KMS-11 (cell line): ENCODE data around the gene FER.

Experiments used
- H2AFZ ChIP-seq: fragments of 200-600 bp; sonication (generic); 2 replicates; pipeline ENCODE4 v1.6.1; 2016; ENCODE audit warnings: antibody characterized with exemption, mixed run types, low read depth
- H3K27ac ChIP-seq: fragments of 200-600 bp; sonication (generic); 2 replicates; pipeline ENCODE4 v1.6.1; 2016; ENCODE audit warnings: mild to moderate bottlenecking, mixed run types
- H3K27me3 ChIP-seq: fragments of 200-600 bp; sonication (generic); 2 replicates; pipeline ENCODE4 v1.6.1; 2017; ENCODE audit warnings: mild to moderate bottlenecking, low read depth, mixed run types, moderate library complexity; ENCODE audit not compliant: insufficient read depth
- H3K36me3 ChIP-seq: fragments of 200-600 bp; sonication (generic); 2 replicates; pipeline ENCODE4 v1.6.1; 2017; ENCODE audit warnings: mild to moderate bottlenecking, mixed run types; ENCODE audit not compliant: insufficient read depth
- H3K4me1 ChIP-seq: fragments of 200-600 bp; sonication (generic); 2 replicates; pipeline ENCODE4 v1.6.1; 2016; ENCODE audit warnings: mild to moderate bottlenecking, low read depth, mixed run types; ENCODE audit not compliant: poor library complexity, severe bottlenecking
- H3K4me2 ChIP-seq: fragments of 200-600 bp; sonication (generic); 2 replicates; pipeline ENCODE4 v1.7.0; 2016; ENCODE audit warnings: mild to moderate bottlenecking, mixed run types
- H3K4me3 ChIP-seq: fragments of 200-600 bp; sonication (generic); IDR thresholded peaks from 2 replicates; pipeline ENCODE4 v1.6.1; 2017; ENCODE audit warnings: low read depth, low read length, mixed read lengths; ENCODE audit not compliant: insufficient read depth
- H3K79me2 ChIP-seq: fragments of 200-600 bp; sonication (generic); 2 replicates; pipeline ENCODE4 v1.6.1; 2016; ENCODE audit warnings: low read depth, mixed run types; ENCODE audit not compliant: insufficient read depth
- H3K9ac ChIP-seq: fragments of 200-600 bp; sonication (generic); 2 replicates; pipeline ENCODE4 v1.6.1; 2016; ENCODE audit warnings: mild to moderate bottlenecking, mixed run types
- H4K20me1 ChIP-seq: fragments of 200-600 bp; sonication (generic); 2 replicates; pipeline ENCODE4 v1.6.1; 2016; ENCODE audit warnings: mild to moderate bottlenecking, mixed run types; ENCODE audit not compliant: insufficient read depth
- TF ChIP-seq, protein P1 (sequence below): fragments of 200-600 bp; sonication (generic); conservative IDR thresholded peaks from 2 replicates; pipeline ENCODE4 v1.6.1; 2017; ENCODE audit warnings: low read depth, mild to moderate bottlenecking, antibody characterized with exemption, low read length, moderate library complexity, mixed read lengths

The FER gene

DNA sequence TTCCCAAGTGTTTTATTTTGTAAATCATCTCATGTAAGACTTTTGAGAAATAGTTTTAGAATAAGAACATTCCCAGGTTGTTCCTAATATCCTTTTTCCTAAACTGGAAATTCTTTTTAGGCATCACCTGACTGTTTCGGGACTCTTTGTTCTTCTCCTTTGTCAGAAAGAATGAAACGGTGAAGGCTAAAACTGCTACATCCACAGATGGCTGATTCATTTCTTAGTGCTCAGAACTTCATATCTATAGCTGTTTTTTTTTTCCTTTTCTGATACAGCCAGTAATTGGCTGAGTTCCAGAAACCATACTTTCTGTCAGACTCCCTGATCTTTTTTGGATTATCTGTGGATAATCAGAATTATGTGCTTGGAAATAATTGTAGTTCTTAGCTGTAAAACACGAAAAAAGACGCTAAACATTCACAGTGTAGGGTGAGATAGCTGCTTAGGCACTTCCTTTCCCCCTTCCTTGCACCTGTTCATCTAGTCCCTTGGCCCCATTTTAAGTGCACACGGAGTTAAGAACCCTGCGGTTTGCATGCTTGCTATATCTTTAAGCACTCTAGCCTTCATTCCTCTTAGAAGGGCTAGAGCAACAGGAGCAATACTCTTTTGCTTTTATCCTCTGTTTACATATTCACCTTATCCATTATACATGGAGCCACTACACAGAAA is 378.2 kb downstream of the FER start:
- Histone ChIP-seq H3K27ac (no peak overlapping the region), H3K9ac (no peak overlapping the region), H3K4me3 (no peak overlapping the region), H3K79me2 (no peaks in the 10 kb centered on the region; the same call in 1 of the 2 replicates), H3K4me1 (no peaks in the 10 kb centered on the region), H3K36me3 (no peaks in the 10 kb centered on the region), H2AFZ (no peak overlapping the region), H3K4me2 (no peak overlapping the region), H4K20me1 (no peaks in the 10 kb centered on the region), H3K27me3 (no peaks in the 10 kb centered on the region)
- TF ChIP-seq, protein P1, sequence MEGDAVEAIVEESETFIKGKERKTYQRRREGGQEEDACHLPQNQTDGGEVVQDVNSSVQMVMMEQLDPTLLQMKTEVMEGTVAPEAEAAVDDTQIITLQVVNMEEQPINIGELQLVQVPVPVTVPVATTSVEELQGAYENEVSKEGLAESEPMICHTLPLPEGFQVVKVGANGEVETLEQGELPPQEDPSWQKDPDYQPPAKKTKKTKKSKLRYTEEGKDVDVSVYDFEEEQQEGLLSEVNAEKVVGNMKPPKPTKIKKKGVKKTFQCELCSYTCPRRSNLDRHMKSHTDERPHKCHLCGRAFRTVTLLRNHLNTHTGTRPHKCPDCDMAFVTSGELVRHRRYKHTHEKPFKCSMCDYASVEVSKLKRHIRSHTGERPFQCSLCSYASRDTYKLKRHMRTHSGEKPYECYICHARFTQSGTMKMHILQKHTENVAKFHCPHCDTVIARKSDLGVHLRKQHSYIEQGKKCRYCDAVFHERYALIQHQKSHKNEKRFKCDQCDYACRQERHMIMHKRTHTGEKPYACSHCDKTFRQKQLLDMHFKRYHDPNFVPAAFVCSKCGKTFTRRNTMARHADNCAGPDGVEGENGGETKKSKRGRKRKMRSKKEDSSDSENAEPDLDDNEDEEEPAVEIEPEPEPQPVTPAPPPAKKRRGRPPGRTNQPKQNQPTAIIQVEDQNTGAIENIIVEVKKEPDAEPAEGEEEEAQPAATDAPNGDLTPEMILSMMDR, result no peak

DNA sequence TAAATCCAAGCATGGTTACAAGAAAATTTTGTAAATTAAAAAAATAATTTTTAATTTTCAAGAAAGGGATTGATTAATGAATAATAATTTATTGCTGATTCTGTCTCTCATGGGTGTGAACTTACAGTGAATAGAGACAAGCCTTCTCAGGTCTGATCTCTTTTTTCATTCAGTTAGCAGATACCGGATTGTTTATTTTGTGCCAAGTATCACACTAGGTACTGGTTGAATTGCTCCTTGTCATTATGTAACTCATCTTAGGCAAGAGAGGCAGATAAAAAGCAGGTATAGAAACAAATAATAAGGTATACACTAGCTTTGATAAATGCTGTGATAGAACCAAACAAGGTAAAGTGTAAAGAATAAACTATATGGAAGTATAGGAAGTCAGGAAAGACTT is 378.8 kb downstream of the FER start:
- no peak overlapping the region for H3K9ac ChIP-seq
- no peak overlapping the region for H3K4me2 ChIP-seq
- H4K20me1 ChIP-seq, result no peaks in the 10 kb centered on the region
- no peaks in the 10 kb centered on the region for H3K4me1 ChIP-seq
- no peak overlapping the region for H2AFZ ChIP-seq
- H3K4me3 ChIP-seq, result no peak overlapping the region
- no peaks in the 10 kb centered on the region for H3K27me3 ChIP-seq
- no peak overlapping the region for H3K27ac ChIP-seq
- TF ChIP-seq, protein P1, result no peak
- H3K36me3 ChIP-seq, result no peaks in the 10 kb centered on the region
- no peaks in the 10 kb centered on the region; the same call in 1 of the 2 replicates for H3K79me2 ChIP-seq

- no peaks in the 10 kb centered on the region for H4K20me1 ChIP-seq
- TF ChIP-seq, protein P1, result no peak
These were observed 389.2 kb downstream of the FER start for GRCh38 chr5:109136906-109137305.

DNA sequence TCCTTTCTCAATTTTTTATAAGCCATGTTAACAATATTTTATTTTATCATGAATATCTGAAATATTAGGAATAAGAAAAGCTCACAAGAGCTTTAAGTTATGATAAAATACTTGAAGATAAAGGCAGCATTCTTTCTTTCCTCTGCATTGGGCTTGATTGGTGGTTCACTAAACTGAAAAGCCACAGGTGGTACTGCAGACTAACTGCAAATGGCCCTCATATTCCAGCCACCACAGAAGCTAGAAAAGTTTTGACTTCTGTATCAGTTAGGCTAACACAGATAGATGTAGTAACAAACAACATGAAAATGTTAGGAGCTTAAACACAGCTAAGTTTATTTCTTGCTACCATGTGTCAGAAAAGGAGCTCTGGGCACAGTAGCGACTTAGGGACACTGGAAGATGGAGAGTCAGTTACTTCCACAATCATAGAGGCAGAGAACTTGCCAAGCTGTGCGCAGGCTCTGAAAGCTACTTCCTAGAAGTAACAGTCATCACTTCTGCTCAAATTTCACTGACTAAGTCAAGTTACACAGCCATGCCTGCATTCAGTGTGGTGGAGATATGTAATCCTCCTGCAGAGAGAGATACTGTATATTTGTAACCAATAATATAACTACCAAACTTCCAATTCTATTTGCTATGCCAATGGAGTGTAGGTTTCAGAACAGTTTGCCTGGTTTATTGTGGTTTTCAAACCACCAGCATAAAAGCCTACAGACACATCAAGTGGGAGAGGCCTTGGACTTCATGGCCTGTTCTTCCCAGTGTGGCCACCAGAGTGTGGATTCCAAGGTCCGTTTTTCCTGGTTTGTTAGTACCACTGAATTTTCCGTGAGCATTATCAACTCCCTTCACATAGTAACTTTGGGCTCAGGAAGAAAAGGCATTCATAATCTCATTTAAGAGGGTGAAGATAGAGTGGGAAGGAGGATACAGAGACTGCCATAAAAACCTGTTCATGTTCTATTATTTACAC is 393.8 kb downstream of the FER start:
- TF ChIP-seq, protein P1, result no peak
- H2AFZ ChIP-seq, result no peak overlapping the region
- H4K20me1 ChIP-seq, result no peaks in the 10 kb centered on the region
- H3K4me2 ChIP-seq, result no peak overlapping the region
- no peaks in the 10 kb centered on the region for H3K79me2 ChIP-seq
- H3K9ac ChIP-seq, result no peak overlapping the region
- no peaks in the 10 kb centered on the region for H3K27me3 ChIP-seq
- no peak overlapping the region for H3K27ac ChIP-seq
- no peaks in the 10 kb centered on the region for H3K36me3 ChIP-seq
- H3K4me3 ChIP-seq, result no peak overlapping the region
- no peaks in the 10 kb centered on the region for H3K4me1 ChIP-seq

More at GRCh38 chr5:109136906-109137305, 389.2 kb downstream of the FER start:
- no peak overlapping the region for H3K9ac ChIP-seq
- H3K27ac ChIP-seq, result no peak overlapping the region
- no peak overlapping the region for H2AFZ ChIP-seq
- H3K36me3 ChIP-seq, result no peaks in the 10 kb centered on the region
- H3K79me2 ChIP-seq, result no peaks in the 10 kb centered on the region
- no peaks in the 10 kb centered on the region for H3K27me3 ChIP-seq
- H3K4me3 ChIP-seq, result no peak overlapping the region
- H3K4me1 ChIP-seq, result no peaks in the 10 kb centered on the region
- no peak overlapping the region for H3K4me2 ChIP-seq
